GM11168 (cell line): ENCODE results near the gene URM1.
"Not testable (repeated sequence)": the region's sequence is repeated elsewhere in the genome, so short reads cannot be mapped to it uniquely, and the experiment has no call there.

Experiments
- in situ Hi-C: fragments of 300-500 bp; cut with MboI; formaldehyde crosslinking; loops from one replicate; pipeline ENCODE4 v1.12.0; 2022; ENCODE audit warnings: low sequenced_read_pairs; ENCODE audit not compliant: unreplicated experiment

URM1 gene

GRCh38 chr9:128422022-128422782, 51.0 kb downstream of the URM1 start:
- in situ Hi-C loops: not testable (repeated sequence)

DNA sequence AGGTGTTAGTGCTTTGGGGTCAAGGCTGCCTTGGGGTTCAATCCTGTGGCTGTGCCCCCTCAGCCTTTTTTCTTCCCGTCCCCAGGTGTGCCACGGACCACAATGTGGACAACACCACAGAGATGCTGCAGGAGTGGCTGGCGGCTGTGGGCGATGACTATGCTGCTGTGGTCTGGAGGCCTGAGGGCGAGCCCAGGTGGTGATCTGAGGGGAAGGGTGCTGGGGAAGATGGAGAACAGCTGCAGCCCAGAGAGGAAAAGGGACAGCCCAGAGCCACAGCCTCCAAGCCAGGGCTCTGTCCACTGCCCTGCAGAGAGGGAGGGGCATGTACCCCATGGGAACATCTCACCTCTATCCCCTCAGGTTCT, 51.6 kb downstream of the URM1 start:
- in situ Hi-C loops: no loop called here

DNA sequence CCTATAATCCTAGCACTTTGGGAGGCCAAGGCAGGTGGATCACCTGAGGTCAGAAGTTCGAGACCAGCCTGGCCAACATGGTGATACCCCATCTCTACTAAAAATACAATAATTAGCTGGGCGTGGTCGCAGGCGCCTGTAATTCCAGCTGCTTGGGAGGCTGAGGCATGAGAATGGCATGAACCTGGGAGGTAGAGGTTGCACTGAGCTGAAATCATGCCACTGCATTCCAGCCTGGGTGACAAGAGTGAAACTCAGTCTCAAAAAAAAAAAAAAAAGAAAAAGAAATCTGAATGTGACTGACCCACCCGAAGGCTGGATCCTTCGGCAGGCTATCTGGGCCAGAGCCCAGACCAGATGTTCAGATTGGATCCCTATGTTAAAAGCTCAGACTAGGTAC, 52.2 kb downstream of the URM1 start:
- in situ Hi-C loops: not testable (repeated sequence)

GRCh38 chr9:128424268-128424780, 53.1 kb downstream of the URM1 start:
- in situ Hi-C loops: no loop called here

DNA sequence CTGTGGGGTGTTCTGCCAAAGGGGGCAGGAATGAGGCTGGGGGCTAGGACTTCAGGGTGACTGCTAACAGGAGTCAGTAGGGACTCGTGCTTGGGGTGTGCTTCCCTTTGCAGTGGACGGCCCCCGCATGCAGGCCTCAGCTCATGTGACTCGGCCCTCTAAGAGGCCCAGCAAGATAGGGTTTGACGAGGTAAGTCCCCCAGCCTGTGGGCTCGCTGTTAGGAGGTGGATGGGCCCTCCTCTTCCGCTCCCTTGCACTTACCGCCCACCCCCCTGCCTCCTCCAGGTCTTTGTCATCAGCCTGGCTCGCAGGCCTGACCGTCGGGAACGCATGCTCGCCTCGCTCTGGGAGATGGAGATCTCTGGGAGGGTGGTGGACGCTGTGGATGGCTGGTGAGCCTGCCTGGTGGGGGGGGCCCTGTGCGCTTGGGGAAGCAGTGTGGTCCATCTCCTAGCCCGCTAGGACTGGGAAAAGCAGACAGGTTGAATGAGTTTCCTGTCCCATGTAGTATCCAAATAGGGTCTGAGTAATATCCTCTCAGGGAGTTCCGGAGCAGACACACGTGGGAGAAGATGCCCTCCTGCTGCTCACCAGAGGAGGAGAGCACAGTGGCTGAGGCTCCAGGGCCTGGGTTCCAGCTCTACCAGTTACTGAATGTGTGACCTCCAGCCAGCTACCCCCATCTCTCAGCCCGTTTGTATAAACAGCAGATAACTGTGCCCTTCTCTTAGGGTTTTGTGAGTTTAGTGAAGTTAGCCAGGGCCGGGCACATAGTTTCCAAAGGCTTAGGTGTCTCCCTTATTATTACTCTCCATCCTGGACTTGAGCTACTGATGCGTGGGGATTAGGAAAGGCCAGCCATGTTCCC, 57.7 kb downstream of the URM1 start:
- in situ Hi-C loops: no loop called here

GRCh38 chr9:128429513-128430086, 58.4 kb downstream of the URM1 start:
- in situ Hi-C loops: no loop called here

DNA sequence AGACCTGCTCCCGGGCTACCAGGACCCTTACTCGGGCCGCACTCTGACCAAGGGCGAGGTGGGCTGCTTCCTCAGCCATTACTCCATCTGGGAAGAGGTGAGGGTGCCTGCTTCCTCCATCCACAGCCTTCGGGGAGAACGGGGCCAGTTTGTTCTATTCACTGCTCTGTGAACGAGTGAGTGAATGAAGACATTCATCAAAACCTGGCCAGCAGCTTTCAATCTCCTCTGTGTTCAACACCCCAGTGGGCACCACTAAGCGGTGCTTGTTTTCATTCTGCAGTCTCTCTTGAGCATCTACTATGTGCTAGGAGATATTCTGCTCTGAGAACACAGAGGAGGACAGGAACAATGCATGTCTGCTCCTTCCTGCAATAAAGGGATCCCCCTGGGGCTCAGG, 60.0 kb downstream of the URM1 start:
- in situ Hi-C loops: no loop called here

DNA sequence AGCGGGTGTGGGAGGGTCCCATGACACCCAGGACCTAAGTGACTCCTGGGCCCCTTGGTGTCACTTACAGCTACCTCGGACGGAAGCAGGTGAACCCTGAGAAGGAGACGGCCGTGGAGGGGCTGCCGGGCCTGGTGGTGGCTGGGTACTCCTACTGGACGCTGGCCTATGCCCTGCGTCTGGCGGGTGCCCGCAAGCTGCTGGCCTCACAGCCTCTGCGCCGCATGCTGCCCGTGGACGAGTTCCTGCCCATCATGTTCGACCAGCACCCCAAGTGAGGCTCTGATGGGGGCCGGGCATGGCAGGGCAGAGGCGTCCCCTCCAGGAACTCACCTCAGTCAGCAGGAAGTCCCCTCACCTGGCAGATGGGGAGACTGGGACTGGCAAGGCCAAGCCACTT, 63.2 kb downstream of the URM1 start:
- in situ Hi-C loops: no loop called here

DNA sequence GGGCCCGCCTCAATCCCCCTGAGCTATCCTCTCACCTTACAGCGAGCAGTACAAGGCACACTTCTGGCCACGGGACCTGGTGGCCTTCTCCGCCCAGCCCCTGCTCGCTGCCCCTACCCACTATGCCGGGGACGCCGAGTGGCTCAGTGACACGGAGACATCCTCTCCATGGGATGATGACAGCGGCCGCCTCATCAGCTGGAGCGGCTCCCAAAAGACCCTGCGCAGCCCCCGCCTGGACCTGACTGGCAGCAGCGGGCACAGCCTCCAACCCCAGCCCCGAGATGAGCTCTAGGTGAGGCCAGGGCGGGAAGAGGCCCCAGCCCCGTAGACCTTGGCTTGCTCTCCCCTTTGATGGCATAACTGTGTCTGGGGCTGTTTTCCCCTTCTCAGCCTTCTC, 64.4 kb downstream of the URM1 start:
- in situ Hi-C loops: no loop called here

GRCh38 chr9:128438343-128439109, 67.4 kb downstream of the URM1 start:
- in situ Hi-C loops: no loop called here

- in situ Hi-C loops: no loop called here
Measured at GRCh38 chr9:128439273-128439672, 68.1 kb downstream of the URM1 start.
